Ovary (tissue), 9 donors: Measurements from ENCODE around the gene TECPR2. TPM values are rescaled to one million over a fixed set of nuclear protein-coding genes. Genes with fewer than 3 reads are reported as not detected.

Experiments
- DNase-seq, 5 donors: peaks; one replicate each; pipeline ENCODE4 v3.0.0-alpha.2; 2019 to 2020
- H3K27ac ChIP-seq, 2 donors: fragments of 200-600 bp; one replicate each; pipeline versions ENCODE4 v1.5.1 to v1.8.0; 2019 to 2022
- H3K27me3 ChIP-seq: fragments of 200-600 bp; one replicate; pipeline ENCODE4 v1.8.0; 2022
- H3K36me3 ChIP-seq: fragments of 200-600 bp; sonication (generic); one replicate; pipeline ENCODE4 v1.5.1; 2019
- H3K4me1 ChIP-seq: one replicate; pipeline ENCODE4 v1.8.1; 2013; ENCODE audit warnings: mild to moderate bottlenecking, moderate library complexity; ENCODE audit not compliant: insufficient read depth
- H3K4me3 ChIP-seq: fragments of 200-600 bp; sonication (generic); one replicate; pipeline ENCODE4 v1.5.1; 2017
- H3K9me3 ChIP-seq, 2 donors: fragments of 200-600 bp in 1 of 2; sonication (generic) in 1 of 2; one replicate each; pipeline versions ENCODE4 v1.5.1 to v1.8.1; 2013 to 2019; ENCODE audit warnings: mild to moderate bottlenecking in 1 of 2, moderate library complexity in 1 of 2
- CTCF ChIP-seq, 3 donors: fragments of 450-650 bp in 2 of 3; fragments of 200-600 bp in 1 of 3; IDR thresholded peaks; one replicate each; pipeline versions ENCODE4 v1.5.1 to v1.8.0; 2016 to 2022; ENCODE audit warnings: antibody characterized with exemption in 3 of 3, mild to moderate bottlenecking in 1 of 3
- EP300 ChIP-seq: sonication (generic); formaldehyde crosslinking; IDR thresholded peaks from one replicate; pipeline ENCODE4 v1.6.1; 2017; ENCODE audit warnings: antibody characterized with exemption
- POLR2A ChIP-seq: fragments of 450-650 bp; IDR thresholded peaks from one replicate; pipeline ENCODE4 v1.6.1; 2017; ENCODE audit warnings: antibody characterized with exemption, mild to moderate bottlenecking, moderate library complexity
- WGBS, 3 donors: extraction: QIAGEN DNeasy Blood & Tissue Kit in 1 of 3; methylation state at CpG; one replicate each; pipeline versions ENCODE4 v1.1.5 to v1.1.7; 2013 to 2017; 5-methylcytosine and 5-hydroxymethylcytosine counted together
- intact Hi-C, 4 donors: fragments of 100-400 bp; cut with DNase I; formaldehyde crosslinking; loops; one replicate each; pipeline versions ENCODE4 v1.11.0 to v1.15.1; 2022 to 2023
- polyA plus RNA-seq, 2 donors: library from polyadenylated mRNA; stranded (reverse); fragments of 200-250 nt in 1 of 2; fragments of 350-450 nt in 1 of 2; fragmentation: Illumina TruSeq in 1 of 2; extraction: RNeasy Lipid Tissue Mini Kit (QIAGEN cat#74804) in 1 of 2; gene quantifications; one replicate each; pipeline ENCODE4 v1.2.3, GENCODE V29; 2013 to 2014
- total RNA-seq, 7 donors: library from RNA; depleted of rRNA in 2 of 7; stranded (reverse); fragments of >200 nt in 2 of 7; fragmentation: NEBNext Ultra II Directional in 3 of 7; extraction: Animal tissue kit (Norgen Biotek cat#: 25700) in 3 of 7; gene quantifications; one replicate each; pipeline versions ENCODE4 v1.1.0 to v1.2.4, GENCODE V29; 2016 to 2023
- donor health status: DM: no; HTN: no; CAD: no; lungs with moderate emphysema.
- donor health status: DM: no; HTN: no; CAD: no.
- donor health status: Bipolar disorder and iron deficiency.
- donor health status: DM: yes; HTN: yes; CAD: no.
- donor health status: DM: no; HTN: no; CAD: no.
- donor health status: DM: yes; HTN: yes; CAD: no.

The TECPR2 gene
- total and polyA plus RNA-seq, 9 donors = 8.6 to 29.3 (median 25.8) TPM

GRCh38 chr14:102360388-102360787 is 2.4 kb upstream of the TECPR2 start:
- no peak for TF ChIP-seq CTCF (IDR thresholded peaks at IDR 0.05)
- no peak for TF ChIP-seq EP300
- no peak for TF ChIP-seq POLR2A
- no peaks in the 10 kb centered on the region for H3K27me3 ChIP-seq
- intact Hi-C loops = no loop called here
- DNase-seq = no peak
- H3K4me3 ChIP-seq = no peak overlapping the region
- H3K36me3 ChIP-seq = no peaks in the 10 kb centered on the region
- H3K9me3 ChIP-seq = no peaks in the 10 kb centered on the region
- 95 to 100% (median 96%) methylated on average over 3 of the region's 3 CpGs for WGBS, 3 donors
- peaks cover 8% of the 10 kb centered on the region for H3K4me1 ChIP-seq
- H3K27ac ChIP-seq = no peak overlapping the region

GRCh38 chr14:102362084-102362483 is 657 bp upstream of the TECPR2 start:
- intact Hi-C loops = no loop called here
- peaks cover 8% of the 10 kb centered on the region for H3K4me1 ChIP-seq

GRCh38 chr14:102363182-102363943 is 622 bp downstream of the TECPR2 start:
- no peak for DNase-seq
- peaks cover 8% of the 10 kb centered on the region for H3K4me1 ChIP-seq
- WGBS, 3 donors = 2 to 3% (median 2%) methylated on average over 21 to 53 of the region's 53 CpGs
- TF ChIP-seq CTCF (IDR thresholded peaks at IDR 0.05) (no peak), POLR2A (no peak), EP300 (no peak)
- no peaks in the 10 kb centered on the region for H3K36me3 ChIP-seq
- no peaks in the 10 kb centered on the region for H3K27me3 ChIP-seq
- intact Hi-C loops = no loop called here
- peak overlapping the region; percentile 82 for H3K27ac ChIP-seq
- H3K9me3 ChIP-seq = no peaks in the 10 kb centered on the region
- H3K4me3 ChIP-seq = peak overlapping the region; percentile 94

More at GRCh38 chr14:102362084-102362483, 657 bp upstream of the TECPR2 start:
- no peaks in the 10 kb centered on the region for H3K9me3 ChIP-seq
- no peaks in the 10 kb centered on the region for H3K36me3 ChIP-seq
- H3K27ac ChIP-seq = peak overlapping the region in 1 of 2 donors; percentile 82
- no peak for TF ChIP-seq EP300
- WGBS, 3 donors = 16 to 22% (median 21%) methylated on average over 4 of the region's 4 CpGs
- no peak for DNase-seq
- H3K27me3 ChIP-seq = no peaks in the 10 kb centered on the region
- peak overlapping the region; percentile 94 for H3K4me3 ChIP-seq

GRCh38 chr14:102370305-102370809 is 7.6 kb downstream of the TECPR2 start:
- Histone ChIP-seq H3K27ac (no peak overlapping the region), H3K9me3 (no peaks in the 10 kb centered on the region), H3K4me3 (no peak overlapping the region), H3K27me3 (no peaks in the 10 kb centered on the region), H3K4me1 (no peaks in the 10 kb centered on the region), H3K36me3 (no peaks in the 10 kb centered on the region)
- intact Hi-C loops = no loop called here
- 76 to 82% (median 81%) methylated on average over 11 of the region's 11 CpGs for WGBS, 3 donors
- TF ChIP-seq CTCF (IDR thresholded peaks at IDR 0.05) = no peak
- no peak for TF ChIP-seq POLR2A
- TF ChIP-seq EP300 = no peak
- no peak for DNase-seq

GRCh38 chr14:102371361-102371760 is 8.6 kb downstream of the TECPR2 start:
- intact Hi-C loops = no loop called here

More at GRCh38 chr14:102371361-102371760, 8.6 kb downstream of the TECPR2 start:
- H3K27me3 ChIP-seq = no peaks in the 10 kb centered on the region
- TF ChIP-seq EP300 (no peak), CTCF (IDR thresholded peaks at IDR 0.05) (no peak), POLR2A (no peak)
- H3K36me3 ChIP-seq = no peaks in the 10 kb centered on the region
- DNase-seq = no peak
- H3K4me3 ChIP-seq = no peak overlapping the region
- no peak overlapping the region for H3K27ac ChIP-seq
- H3K4me1 ChIP-seq = no peaks in the 10 kb centered on the region
- no peaks in the 10 kb centered on the region for H3K9me3 ChIP-seq
- WGBS, 3 donors = 73 to 82% (median 81%) methylated on average over 4 of the region's 4 CpGs
